ENCODE measurements around the gene REG1B. TPM values are rescaled to one million over a fixed set of nuclear protein-coding genes. Genes with fewer than 3 reads are reported as not detected.

REG1B gene
- total and polyA plus RNA-seq, 2 of the 4 experiments (the other 2 are of a cell fraction) = not detected

DNA sequence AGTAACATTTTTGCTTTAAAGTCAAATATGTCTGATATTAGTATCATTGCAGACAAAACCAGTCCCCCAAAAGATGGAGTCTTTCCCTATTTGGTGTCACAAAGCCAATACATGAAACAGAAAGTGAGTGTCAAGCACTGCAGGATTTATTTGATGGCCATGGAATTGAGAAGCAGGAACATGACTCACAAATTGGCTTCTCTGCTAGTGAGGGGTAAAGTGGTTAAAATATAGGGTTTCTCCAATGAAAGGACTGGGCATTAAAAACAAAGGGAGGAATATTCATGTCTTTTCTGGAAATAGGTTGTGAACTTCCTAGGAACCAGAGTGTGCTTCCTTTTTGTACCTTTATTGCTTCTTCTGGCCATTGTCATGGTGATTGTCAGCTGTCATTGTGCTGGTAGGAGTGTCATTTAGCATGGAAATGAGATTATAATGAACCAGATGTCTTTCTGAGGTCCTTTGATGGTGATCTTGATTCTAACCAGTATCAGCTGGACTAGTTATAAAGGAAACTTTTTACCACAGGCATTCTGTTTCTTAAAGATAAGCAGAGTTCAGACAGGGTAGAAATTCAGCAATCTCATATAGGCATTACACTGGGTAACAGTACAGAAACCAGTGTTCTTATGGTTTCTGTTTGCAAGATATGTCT lies 4.1 kb downstream of the REG1B start:
- ATAC-seq (ENCODE audit: low read depth) = no peak
- Histone ChIP-seq H3K4me3 (ENCODE audit: insufficient read depth, low read depth, low read length) (no peak overlapping the region), H2BK5ac (ENCODE audit: low read depth, low read length, poor library complexity, severe bottlenecking) (no peak overlapping the region), H3K9me1 (ENCODE audit: insufficient read depth, low read length) (no peaks in the 10 kb centered on the region), H3K36me3 (ENCODE audit: control insufficient read depth, insufficient read depth, low read length) (no peaks in the 10 kb centered on the region), H3K4ac (ENCODE audit: low read depth, low read length) (no peak overlapping the region), H3K27me3 (ENCODE audit: control insufficient read depth, insufficient read depth, low read length) (no peaks in the 10 kb centered on the region), H2BK20ac (ENCODE audit: low read depth, low read length) (no peak overlapping the region), H3K9me3 (ENCODE audit: control insufficient read depth, insufficient read depth, low read length) (peaks cover 9% of the 10 kb centered on the region), H4K20me1 (ENCODE audit: insufficient read depth, low read length) (no peaks in the 10 kb centered on the region), H2BK120ac (ENCODE audit: low read depth, low read length) (no peak overlapping the region), H2BK15ac (ENCODE audit: low read depth, low read length) (no peak overlapping the region), H3K9ac (ENCODE audit: low read depth, low read length) (no peak overlapping the region), H3K4me1 (ENCODE audit: control insufficient read depth, insufficient read depth, low read length) (no peaks in the 10 kb centered on the region), H3K79me1 (ENCODE audit: low read depth in 1 of 2, low read length in 2 of 2) (no peaks in the 10 kb centered on the region), H3K4me2 (ENCODE audit: low read depth, low read length) (no peak overlapping the region), H4K5ac (ENCODE audit: low read depth, low read length) (no peak overlapping the region), H2AFZ (replicated peaks; ENCODE audit: low read length, poor library complexity) (no peak overlapping the region), H3K56ac (ENCODE audit: extremely low read depth, insufficient read depth, low read length) (no peak overlapping the region), H3K14ac (replicated peaks; ENCODE audit: low read depth, low read length) (no peak overlapping the region), H4K8ac (ENCODE audit: low read depth in 2 of 2, low read length in 2 of 2) (no peak overlapping the region), H3K27ac (ENCODE audit: insufficient read depth, low read length) (no peak overlapping the region), H2AK9ac (replicated peaks; ENCODE audit: low read depth, low read length, poor library complexity) (no peak overlapping the region), H2AK5ac (ENCODE audit: low read depth, low read length) (no peak overlapping the region), H3K23ac (ENCODE audit: low read depth, low read length) (no peak overlapping the region), H3K18ac (ENCODE audit: low read depth, low read length) (no peak overlapping the region), H4K91ac (ENCODE audit: insufficient read depth, low read depth, low read length) (no peak overlapping the region)
- intact Hi-C loops (cut with micrococcal nuclease) (no loop called here), dilution Hi-C loops (cut with HindIII; ENCODE audit: low sequenced_read_pairs, unreplicated experiment) (no loop called here), in situ Hi-C loops (cut with MboI; ENCODE audit: low sequenced_read_pairs) (no loop called here)
- TF ChIP-seq MAZ (IDR thresholded peaks at IDR 0.05; ENCODE audit: borderline replicate concordance, low read depth, low read length) (no peak), RCOR1 (IDR thresholded peaks at IDR 0.05; ENCODE audit: insufficient replicate concordance, low read length) (no peak), RFX5 (IDR thresholded peaks at IDR 0.05; ENCODE audit: low read depth, low read length) (no peak), BHLHE40 (IDR thresholded peaks at IDR 0.05; ENCODE audit: low read depth, low read length) (no peak), MAFK (IDR thresholded peaks at IDR 0.05; ENCODE audit: low read depth, low read length) (no peak), POLR2A (IDR thresholded peaks at IDR 0.05; ENCODE audit: low read depth, low read length) (no peak), MXI1 (IDR thresholded peaks at IDR 0.05; ENCODE audit: borderline replicate concordance, low read depth, low read length) (no peak), FOS (IDR thresholded peaks at IDR 0.05; ENCODE audit: low read depth, low read length) (no peak), NFE2L2 (IDR thresholded peaks at IDR 0.05; ENCODE audit: low read depth, low read length) (no peak), RAD21 (IDR thresholded peaks at IDR 0.05; ENCODE audit: low read length) (no peak), CEBPB (IDR thresholded peaks at IDR 0.05; ENCODE audit: low read depth, low read length) (no peak), SMC3 (IDR thresholded peaks at IDR 0.05; ENCODE audit: low read depth, low read length) (no peak), CHD1 (IDR thresholded peaks at IDR 0.05; ENCODE audit: low read depth, low read length) (no peak)
- TF ChIP-seq, protein P1, sequence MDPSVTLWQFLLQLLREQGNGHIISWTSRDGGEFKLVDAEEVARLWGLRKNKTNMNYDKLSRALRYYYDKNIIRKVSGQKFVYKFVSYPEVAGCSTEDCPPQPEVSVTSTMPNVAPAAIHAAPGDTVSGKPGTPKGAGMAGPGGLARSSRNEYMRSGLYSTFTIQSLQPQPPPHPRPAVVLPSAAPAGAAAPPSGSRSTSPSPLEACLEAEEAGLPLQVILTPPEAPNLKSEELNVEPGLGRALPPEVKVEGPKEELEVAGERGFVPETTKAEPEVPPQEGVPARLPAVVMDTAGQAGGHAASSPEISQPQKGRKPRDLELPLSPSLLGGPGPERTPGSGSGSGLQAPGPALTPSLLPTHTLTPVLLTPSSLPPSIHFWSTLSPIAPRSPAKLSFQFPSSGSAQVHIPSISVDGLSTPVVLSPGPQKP (IDR thresholded peaks at IDR 0.05; ENCODE audit: borderline replicate concordance, low read depth, low read length) = no peak
- TF ChIP-seq, protein P2, sequence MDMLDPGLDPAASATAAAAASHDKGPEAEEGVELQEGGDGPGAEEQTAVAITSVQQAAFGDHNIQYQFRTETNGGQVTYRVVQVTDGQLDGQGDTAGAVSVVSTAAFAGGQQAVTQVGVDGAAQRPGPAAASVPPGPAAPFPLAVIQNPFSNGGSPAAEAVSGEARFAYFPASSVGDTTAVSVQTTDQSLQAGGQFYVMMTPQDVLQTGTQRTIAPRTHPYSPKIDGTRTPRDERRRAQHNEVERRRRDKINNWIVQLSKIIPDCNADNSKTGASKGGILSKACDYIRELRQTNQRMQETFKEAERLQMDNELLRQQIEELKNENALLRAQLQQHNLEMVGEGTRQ (IDR thresholded peaks at IDR 0.05; ENCODE audit: low read depth, low read length) = no peak
- TF ChIP-seq, protein P3, sequence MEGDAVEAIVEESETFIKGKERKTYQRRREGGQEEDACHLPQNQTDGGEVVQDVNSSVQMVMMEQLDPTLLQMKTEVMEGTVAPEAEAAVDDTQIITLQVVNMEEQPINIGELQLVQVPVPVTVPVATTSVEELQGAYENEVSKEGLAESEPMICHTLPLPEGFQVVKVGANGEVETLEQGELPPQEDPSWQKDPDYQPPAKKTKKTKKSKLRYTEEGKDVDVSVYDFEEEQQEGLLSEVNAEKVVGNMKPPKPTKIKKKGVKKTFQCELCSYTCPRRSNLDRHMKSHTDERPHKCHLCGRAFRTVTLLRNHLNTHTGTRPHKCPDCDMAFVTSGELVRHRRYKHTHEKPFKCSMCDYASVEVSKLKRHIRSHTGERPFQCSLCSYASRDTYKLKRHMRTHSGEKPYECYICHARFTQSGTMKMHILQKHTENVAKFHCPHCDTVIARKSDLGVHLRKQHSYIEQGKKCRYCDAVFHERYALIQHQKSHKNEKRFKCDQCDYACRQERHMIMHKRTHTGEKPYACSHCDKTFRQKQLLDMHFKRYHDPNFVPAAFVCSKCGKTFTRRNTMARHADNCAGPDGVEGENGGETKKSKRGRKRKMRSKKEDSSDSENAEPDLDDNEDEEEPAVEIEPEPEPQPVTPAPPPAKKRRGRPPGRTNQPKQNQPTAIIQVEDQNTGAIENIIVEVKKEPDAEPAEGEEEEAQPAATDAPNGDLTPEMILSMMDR (conservative IDR thresholded peaks at IDR 0.05; ENCODE audit: low read depth, low read length) = no peak
- CTCF ChIA-PET = no interaction called here
- POLR2A ChIA-PET (ENCODE audit: unreplicated experiment) = no interaction called here
- BruUV-seq (replicated peaks) = no TSS peak
- no peak for DNase-seq
